Gastroesophageal sphincter (tissue), 2 donors: ENCODE results near the gene SIPA1L3.

ENCODE experiments used
- EP300 ChIP-seq: sonication (generic); formaldehyde crosslinking; IDR thresholded peaks from one replicate; pipeline ENCODE4 v1.6.1; 2017; ENCODE audit warnings: antibody characterized with exemption, mild to moderate bottlenecking
- POLR2A ChIP-seq, 2 donors: fragments of 450-650 bp; IDR thresholded peaks; one replicate each; pipeline ENCODE4 v1.6.1; 2017; ENCODE audit warnings: antibody characterized with exemption in 2 of 2, mild to moderate bottlenecking in 2 of 2, moderate library complexity in 1 of 2

GRCh38 chr19:37936886-37937285 is 29.9 kb downstream of the SIPA1L3 start:
- TF ChIP-seq POLR2A (IDR thresholded peaks at IDR 0.05) (no peak), EP300 (no peak)
